Osteocyte (in vitro differentiated cells): Measurements from ENCODE around the gene CACYBP. TPM values are rescaled to one million over a fixed set of nuclear protein-coding genes. Genes with fewer than 3 reads are reported as not detected.
A peak's percentile ranks its signal among the peaks of the same experiment; 100 is the strongest.

Source experiments
- DNase-seq: peaks from one replicate; pipeline ENCODE4 v3.0.0; 2021; ENCODE audit warnings: mixed read lengths; ENCODE audit not compliant: unreplicated experiment; ENCODE audit errors: extremely low spot score
- H3K27ac Mint-ChIP-seq: one replicate; pipeline ENCODE4 v1.8.0; 2021; ENCODE audit warnings: mild to moderate bottlenecking, mixed read lengths; ENCODE audit not compliant: unreplicated experiment
- H3K27me3 Mint-ChIP-seq: one replicate; pipeline ENCODE4 v1.8.0; 2021; ENCODE audit warnings: mixed read lengths; ENCODE audit not compliant: unreplicated experiment
- H3K36me3 Mint-ChIP-seq: one replicate; pipeline ENCODE4 v1.8.0; 2021; ENCODE audit warnings: mixed read lengths; ENCODE audit not compliant: unreplicated experiment
- H3K4me1 Mint-ChIP-seq: one replicate; pipeline ENCODE4 v1.8.0; 2021; ENCODE audit warnings: mixed read lengths; ENCODE audit not compliant: unreplicated experiment
- H3K4me3 Mint-ChIP-seq: one replicate; pipeline ENCODE4 v1.8.0; 2021; ENCODE audit warnings: mild to moderate bottlenecking, moderate library complexity, mixed read lengths; ENCODE audit not compliant: unreplicated experiment
- H3K9me3 Mint-ChIP-seq: one replicate; pipeline ENCODE4 v1.8.0; 2021; ENCODE audit warnings: mixed read lengths; ENCODE audit not compliant: unreplicated experiment
- total RNA-seq: library from RNA; stranded (reverse); gene quantifications from 2 replicates; pipeline ENCODE4 v1.2.1, GENCODE V29; 2021
- TF ChIP-seq, protein P1 (sequence below): fragments of 200-600 bp; sonication (generic); IDR thresholded peaks from 2 replicates; pipeline ENCODE4 v1.5.0; 2021; ENCODE audit warnings: antibody characterized with exemption, mild to moderate bottlenecking, moderate library complexity

CACYBP gene
- total RNA-seq, 1 donor from 2014 or later, result 58.3 TPM

DNA sequence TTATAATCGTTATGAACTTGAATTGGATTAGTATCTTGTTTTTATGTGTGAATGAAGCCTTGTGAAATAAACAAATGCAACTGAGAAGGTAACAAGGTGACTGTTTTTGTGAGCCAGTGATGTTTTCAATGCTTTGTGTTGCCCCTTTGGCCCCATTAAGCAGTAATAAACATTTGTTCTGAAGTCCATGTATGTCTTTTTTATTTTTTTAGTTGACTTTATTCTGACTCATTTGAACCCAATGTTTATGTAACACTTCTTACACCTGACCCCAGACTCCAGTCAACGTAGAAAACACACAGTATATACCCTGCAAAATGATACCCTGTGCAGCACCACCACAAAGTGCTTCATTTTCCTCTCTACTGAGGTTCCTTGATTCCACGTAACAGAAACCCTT is 4.6 kb upstream of the CACYBP start:
- DNase-seq, result no peak
- no peaks in the 10 kb centered on the region for H3K36me3 Mint-ChIP-seq

GRCh38 chr1:174995916-174996315 is 3.8 kb upstream of the CACYBP start:
- no peaks in the 10 kb centered on the region for H3K27me3 Mint-ChIP-seq
- DNase-seq, result no peak
- peaks cover 18% of the 10 kb centered on the region for H3K4me1 Mint-ChIP-seq
- H3K36me3 Mint-ChIP-seq, result no peaks in the 10 kb centered on the region
- no peak overlapping the region for H3K27ac Mint-ChIP-seq
- TF ChIP-seq, protein P1, sequence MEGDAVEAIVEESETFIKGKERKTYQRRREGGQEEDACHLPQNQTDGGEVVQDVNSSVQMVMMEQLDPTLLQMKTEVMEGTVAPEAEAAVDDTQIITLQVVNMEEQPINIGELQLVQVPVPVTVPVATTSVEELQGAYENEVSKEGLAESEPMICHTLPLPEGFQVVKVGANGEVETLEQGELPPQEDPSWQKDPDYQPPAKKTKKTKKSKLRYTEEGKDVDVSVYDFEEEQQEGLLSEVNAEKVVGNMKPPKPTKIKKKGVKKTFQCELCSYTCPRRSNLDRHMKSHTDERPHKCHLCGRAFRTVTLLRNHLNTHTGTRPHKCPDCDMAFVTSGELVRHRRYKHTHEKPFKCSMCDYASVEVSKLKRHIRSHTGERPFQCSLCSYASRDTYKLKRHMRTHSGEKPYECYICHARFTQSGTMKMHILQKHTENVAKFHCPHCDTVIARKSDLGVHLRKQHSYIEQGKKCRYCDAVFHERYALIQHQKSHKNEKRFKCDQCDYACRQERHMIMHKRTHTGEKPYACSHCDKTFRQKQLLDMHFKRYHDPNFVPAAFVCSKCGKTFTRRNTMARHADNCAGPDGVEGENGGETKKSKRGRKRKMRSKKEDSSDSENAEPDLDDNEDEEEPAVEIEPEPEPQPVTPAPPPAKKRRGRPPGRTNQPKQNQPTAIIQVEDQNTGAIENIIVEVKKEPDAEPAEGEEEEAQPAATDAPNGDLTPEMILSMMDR, result no peak
- H3K4me3 Mint-ChIP-seq, result no peak overlapping the region
- no peaks in the 10 kb centered on the region for H3K9me3 Mint-ChIP-seq

More for the DNA sequence above, 4.6 kb upstream of the CACYBP start:
- H3K4me3 Mint-ChIP-seq, result no peak overlapping the region
- no peaks in the 10 kb centered on the region for H3K27me3 Mint-ChIP-seq
- TF ChIP-seq, protein P1, result no peak
- no peak overlapping the region for H3K27ac Mint-ChIP-seq
- peaks cover 13% of the 10 kb centered on the region for H3K4me1 Mint-ChIP-seq
- no peaks in the 10 kb centered on the region for H3K9me3 Mint-ChIP-seq

GRCh38 chr1:174996476-174996875 is 3.3 kb upstream of the CACYBP start:
- H3K36me3 Mint-ChIP-seq, result no peaks in the 10 kb centered on the region
- no peaks in the 10 kb centered on the region for H3K9me3 Mint-ChIP-seq
- TF ChIP-seq, protein P1, result no peak
- H3K4me1 Mint-ChIP-seq, result peaks cover 23% of the 10 kb centered on the region
- no peak overlapping the region for H3K4me3 Mint-ChIP-seq
- peak overlapping the region; percentile 48 for H3K27ac Mint-ChIP-seq
- no peak for DNase-seq
- no peaks in the 10 kb centered on the region for H3K27me3 Mint-ChIP-seq

DNA sequence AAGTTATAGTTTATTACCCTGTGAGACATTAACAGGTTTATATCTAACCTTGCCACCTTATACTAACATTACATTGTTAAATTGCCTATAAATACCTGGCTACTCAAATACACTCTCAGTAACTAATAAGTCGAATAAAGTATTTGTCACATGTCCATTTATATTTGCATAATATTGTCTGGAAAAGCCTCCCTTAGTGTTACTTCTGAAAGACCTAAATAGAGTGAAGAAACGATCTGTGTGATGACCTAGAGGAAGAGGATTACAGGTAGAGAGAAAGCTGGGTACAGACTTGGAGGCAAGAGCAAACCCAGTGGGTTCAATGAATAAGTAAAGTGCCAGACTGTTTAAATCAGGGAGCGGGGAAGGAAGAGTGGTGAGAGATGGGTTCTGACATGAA is 2.7 kb upstream of the CACYBP start:
- Mint-ChIP-seq H3K4me1 (peaks cover 29% of the 10 kb centered on the region), H3K9me3 (no peaks in the 10 kb centered on the region), H3K36me3 (no peaks in the 10 kb centered on the region), H3K27me3 (no peaks in the 10 kb centered on the region), H3K27ac (no peak overlapping the region), H3K4me3 (no peak overlapping the region)
- no peak for DNase-seq
- TF ChIP-seq, protein P1, result no peak

GRCh38 chr1:174998569-174999215 is 1.1 kb upstream of the CACYBP start:
- no peak overlapping the region for H3K27ac Mint-ChIP-seq
- no peak for DNase-seq
- H3K4me3 Mint-ChIP-seq, result no peak overlapping the region
- H3K36me3 Mint-ChIP-seq, result no peaks in the 10 kb centered on the region
- TF ChIP-seq, protein P1, result peak; percentile 83
- H3K4me1 Mint-ChIP-seq, result peaks cover 42% of the 10 kb centered on the region
- no peaks in the 10 kb centered on the region for H3K9me3 Mint-ChIP-seq
- H3K27me3 Mint-ChIP-seq, result no peaks in the 10 kb centered on the region
